ENCODE results near the gene ANXA10. TPM values are rescaled to one million over a fixed set of nuclear protein-coding genes. Genes with fewer than 3 reads are reported as not detected.

The ANXA10 gene
- total and polyA plus RNA-seq, 2 experiments from 2014 or later = not detected

DNA sequence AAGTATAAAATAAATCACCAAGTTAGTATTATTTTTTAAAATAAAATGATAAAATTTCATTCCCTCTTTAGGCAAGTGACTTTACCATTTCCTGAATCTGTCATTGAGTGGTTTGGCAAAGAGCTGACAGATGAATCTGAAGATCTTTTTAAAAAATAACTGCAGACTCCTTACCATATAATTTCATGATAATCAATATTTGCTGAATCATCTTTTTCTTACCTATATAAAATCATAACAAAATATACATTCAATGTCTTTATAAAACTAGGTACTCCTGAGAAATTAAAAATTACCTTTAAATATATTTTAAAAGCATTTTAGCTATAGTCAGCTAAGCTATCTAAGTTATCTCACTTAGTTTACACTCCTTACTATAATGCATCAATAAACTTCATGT lies 17.2 kb downstream of the ANXA10 start:
- no peaks in the 10 kb centered on the region for H3K36me3 Mint-ChIP-seq (ENCODE audit: low read depth)
- H4K20me1 ChIP-seq (replicated peaks; ENCODE audit: insufficient read depth) = no peaks in the 10 kb centered on the region
- no peak overlapping the region for H3K4me3 Mint-ChIP-seq
- peaks cover 2% of the 10 kb centered on the region; the same call in 1 of the 3 replicates for H3K9me3 Mint-ChIP-seq
- no peak overlapping the region for H3K27ac ChIP-seq (ENCODE audit: low read depth)
- H3K4me3 ChIP-seq = no peak overlapping the region
- no peaks in the 10 kb centered on the region for H3K36me3 ChIP-seq (ENCODE audit: insufficient read depth)
- no peaks in the 10 kb centered on the region for H3K79me2 ChIP-seq (replicated peaks; ENCODE audit: insufficient read depth)
- no peak overlapping the region for H2AFZ ChIP-seq
- H3K4me2 ChIP-seq = no peak overlapping the region
- H3K27me3 Mint-ChIP-seq (ENCODE audit: insufficient read depth, low read depth, poor library complexity) = no peaks in the 10 kb centered on the region
- no peaks in the 10 kb centered on the region for H3K4me1 Mint-ChIP-seq
- no peaks in the 10 kb centered on the region for H3K27me3 ChIP-seq (ENCODE audit: insufficient read depth)
- no peaks in the 10 kb centered on the region for H3K4me1 ChIP-seq (ENCODE audit: insufficient read depth)
- no peaks in the 10 kb centered on the region for H3F3A ChIP-seq (replicated peaks; ENCODE audit: low read depth)
- no peak for TF ChIP-seq CREB1 (CRISPR knock-in tag; IDR thresholded peaks at IDR 0.05; ENCODE audit: low read depth)
- TF ChIP-seq, protein P1, sequence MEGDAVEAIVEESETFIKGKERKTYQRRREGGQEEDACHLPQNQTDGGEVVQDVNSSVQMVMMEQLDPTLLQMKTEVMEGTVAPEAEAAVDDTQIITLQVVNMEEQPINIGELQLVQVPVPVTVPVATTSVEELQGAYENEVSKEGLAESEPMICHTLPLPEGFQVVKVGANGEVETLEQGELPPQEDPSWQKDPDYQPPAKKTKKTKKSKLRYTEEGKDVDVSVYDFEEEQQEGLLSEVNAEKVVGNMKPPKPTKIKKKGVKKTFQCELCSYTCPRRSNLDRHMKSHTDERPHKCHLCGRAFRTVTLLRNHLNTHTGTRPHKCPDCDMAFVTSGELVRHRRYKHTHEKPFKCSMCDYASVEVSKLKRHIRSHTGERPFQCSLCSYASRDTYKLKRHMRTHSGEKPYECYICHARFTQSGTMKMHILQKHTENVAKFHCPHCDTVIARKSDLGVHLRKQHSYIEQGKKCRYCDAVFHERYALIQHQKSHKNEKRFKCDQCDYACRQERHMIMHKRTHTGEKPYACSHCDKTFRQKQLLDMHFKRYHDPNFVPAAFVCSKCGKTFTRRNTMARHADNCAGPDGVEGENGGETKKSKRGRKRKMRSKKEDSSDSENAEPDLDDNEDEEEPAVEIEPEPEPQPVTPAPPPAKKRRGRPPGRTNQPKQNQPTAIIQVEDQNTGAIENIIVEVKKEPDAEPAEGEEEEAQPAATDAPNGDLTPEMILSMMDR (conservative IDR thresholded peaks at IDR 0.05; ENCODE audit: low read depth in 2 of 2) = no peak
- no peak for TF ChIP-seq EZH2phosphoT487 (IDR thresholded peaks at IDR 0.05; ENCODE audit: unreplicated experiment)
- TF ChIP-seq, protein P2, sequence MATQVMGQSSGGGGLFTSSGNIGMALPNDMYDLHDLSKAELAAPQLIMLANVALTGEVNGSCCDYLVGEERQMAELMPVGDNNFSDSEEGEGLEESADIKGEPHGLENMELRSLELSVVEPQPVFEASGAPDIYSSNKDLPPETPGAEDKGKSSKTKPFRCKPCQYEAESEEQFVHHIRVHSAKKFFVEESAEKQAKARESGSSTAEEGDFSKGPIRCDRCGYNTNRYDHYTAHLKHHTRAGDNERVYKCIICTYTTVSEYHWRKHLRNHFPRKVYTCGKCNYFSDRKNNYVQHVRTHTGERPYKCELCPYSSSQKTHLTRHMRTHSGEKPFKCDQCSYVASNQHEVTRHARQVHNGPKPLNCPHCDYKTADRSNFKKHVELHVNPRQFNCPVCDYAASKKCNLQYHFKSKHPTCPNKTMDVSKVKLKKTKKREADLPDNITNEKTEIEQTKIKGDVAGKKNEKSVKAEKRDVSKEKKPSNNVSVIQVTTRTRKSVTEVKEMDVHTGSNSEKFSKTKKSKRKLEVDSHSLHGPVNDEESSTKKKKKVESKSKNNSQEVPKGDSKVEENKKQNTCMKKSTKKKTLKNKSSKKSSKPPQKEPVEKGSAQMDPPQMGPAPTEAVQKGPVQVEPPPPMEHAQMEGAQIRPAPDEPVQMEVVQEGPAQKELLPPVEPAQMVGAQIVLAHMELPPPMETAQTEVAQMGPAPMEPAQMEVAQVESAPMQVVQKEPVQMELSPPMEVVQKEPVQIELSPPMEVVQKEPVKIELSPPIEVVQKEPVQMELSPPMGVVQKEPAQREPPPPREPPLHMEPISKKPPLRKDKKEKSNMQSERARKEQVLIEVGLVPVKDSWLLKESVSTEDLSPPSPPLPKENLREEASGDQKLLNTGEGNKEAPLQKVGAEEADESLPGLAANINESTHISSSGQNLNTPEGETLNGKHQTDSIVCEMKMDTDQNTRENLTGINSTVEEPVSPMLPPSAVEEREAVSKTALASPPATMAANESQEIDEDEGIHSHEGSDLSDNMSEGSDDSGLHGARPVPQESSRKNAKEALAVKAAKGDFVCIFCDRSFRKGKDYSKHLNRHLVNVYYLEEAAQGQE (IDR thresholded peaks at IDR 0.05; ENCODE audit: unreplicated experiment) = no peak
- TF ChIP-seq JUNB (IDR thresholded peaks at IDR 0.05; ENCODE audit: unreplicated experiment) = no peak
- TF ChIP-seq ZNF114 (CRISPR knock-in tag; IDR thresholded peaks at IDR 0.05) = no peak
- no peak for TF ChIP-seq POLR2AphosphoS5 (IDR thresholded peaks at IDR 0.05; ENCODE audit: low read depth)
- TF ChIP-seq, protein P3, sequence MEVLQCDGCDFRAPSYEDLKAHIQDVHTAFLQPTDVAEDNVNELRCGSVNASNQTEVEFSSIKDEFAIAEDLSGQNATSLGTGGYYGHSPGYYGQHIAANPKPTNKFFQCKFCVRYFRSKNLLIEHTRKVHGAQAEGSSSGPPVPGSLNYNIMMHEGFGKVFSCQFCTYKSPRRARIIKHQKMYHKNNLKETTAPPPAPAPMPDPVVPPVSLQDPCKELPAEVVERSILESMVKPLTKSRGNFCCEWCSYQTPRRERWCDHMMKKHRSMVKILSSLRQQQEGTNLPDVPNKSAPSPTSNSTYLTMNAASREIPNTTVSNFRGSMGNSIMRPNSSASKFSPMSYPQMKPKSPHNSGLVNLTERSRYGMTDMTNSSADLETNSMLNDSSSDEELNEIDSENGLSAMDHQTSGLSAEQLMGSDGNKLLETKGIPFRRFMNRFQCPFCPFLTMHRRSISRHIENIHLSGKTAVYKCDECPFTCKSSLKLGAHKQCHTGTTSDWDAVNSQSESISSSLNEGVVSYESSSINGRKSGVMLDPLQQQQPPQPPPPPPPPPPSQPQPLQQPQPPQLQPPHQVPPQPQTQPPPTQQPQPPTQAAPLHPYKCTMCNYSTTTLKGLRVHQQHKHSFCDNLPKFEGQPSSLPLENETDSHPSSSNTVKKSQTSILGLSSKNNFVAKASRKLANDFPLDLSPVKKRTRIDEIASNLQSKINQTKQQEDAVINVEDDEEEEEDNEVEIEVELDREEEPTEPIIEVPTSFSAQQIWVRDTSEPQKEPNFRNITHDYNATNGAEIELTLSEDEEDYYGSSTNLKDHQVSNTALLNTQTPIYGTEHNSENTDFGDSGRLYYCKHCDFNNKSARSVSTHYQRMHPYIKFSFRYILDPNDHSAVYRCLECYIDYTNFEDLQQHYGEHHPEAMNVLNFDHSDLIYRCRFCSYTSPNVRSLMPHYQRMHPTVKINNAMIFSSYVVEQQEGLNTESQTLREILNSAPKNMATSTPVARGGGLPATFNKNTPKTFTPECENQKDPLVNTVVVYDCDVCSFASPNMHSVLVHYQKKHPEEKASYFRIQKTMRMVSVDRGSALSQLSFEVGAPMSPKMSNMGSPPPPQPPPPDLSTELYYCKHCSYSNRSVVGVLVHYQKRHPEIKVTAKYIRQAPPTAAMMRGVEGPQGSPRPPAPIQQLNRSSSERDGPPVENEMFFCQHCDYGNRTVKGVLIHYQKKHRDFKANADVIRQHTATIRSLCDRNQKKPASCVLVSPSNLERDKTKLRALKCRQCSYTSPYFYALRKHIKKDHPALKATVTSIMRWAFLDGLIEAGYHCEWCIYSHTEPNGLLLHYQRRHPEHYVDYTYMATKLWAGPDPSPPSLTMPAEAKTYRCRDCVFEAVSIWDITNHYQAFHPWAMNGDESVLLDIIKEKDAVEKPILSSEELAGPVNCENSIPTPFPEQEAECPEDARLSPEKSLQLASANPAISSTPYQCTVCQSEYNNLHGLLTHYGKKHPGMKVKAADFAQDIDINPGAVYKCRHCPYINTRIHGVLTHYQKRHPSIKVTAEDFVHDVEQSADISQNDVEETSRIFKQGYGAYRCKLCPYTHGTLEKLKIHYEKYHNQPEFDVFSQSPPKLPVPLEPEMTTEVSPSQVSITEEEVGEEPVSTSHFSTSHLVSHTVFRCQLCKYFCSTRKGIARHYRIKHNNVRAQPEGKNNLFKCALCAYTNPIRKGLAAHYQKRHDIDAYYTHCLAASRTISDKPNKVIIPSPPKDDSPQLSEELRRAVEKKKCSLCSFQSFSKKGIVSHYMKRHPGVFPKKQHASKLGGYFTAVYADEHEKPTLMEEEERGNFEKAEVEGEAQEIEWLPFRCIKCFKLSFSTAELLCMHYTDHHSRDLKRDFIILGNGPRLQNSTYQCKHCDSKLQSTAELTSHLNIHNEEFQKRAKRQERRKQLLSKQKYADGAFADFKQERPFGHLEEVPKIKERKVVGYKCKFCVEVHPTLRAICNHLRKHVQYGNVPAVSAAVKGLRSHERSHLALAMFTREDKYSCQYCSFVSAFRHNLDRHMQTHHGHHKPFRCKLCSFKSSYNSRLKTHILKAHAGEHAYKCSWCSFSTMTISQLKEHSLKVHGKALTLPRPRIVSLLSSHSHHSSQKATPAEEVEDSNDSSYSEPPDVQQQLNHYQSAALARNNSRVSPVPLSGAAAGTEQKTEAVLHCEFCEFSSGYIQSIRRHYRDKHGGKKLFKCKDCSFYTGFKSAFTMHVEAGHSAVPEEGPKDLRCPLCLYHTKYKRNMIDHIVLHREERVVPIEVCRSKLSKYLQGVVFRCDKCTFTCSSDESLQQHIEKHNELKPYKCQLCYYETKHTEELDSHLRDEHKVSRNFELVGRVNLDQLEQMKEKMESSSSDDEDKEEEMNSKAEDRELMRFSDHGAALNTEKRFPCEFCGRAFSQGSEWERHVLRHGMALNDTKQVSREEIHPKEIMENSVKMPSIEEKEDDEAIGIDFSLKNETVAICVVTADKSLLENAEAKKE (CRISPR knock-in tag; IDR thresholded peaks at IDR 0.05) = no peak
- TF ChIP-seq EZH2 (IDR thresholded peaks at IDR 0.05; ENCODE audit: low read depth, unreplicated experiment) = no peak
- TF ChIP-seq, protein P4, sequence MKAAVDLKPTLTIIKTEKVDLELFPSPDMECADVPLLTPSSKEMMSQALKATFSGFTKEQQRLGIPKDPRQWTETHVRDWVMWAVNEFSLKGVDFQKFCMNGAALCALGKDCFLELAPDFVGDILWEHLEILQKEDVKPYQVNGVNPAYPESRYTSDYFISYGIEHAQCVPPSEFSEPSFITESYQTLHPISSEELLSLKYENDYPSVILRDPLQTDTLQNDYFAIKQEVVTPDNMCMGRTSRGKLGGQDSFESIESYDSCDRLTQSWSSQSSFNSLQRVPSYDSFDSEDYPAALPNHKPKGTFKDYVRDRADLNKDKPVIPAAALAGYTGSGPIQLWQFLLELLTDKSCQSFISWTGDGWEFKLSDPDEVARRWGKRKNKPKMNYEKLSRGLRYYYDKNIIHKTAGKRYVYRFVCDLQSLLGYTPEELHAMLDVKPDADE (IDR thresholded peaks at IDR 0.05) = no peak
- TF ChIP-seq STAT1 (IDR thresholded peaks at IDR 0.05; ENCODE audit: unreplicated experiment) = no peak
- no peak for TF ChIP-seq NANOG (IDR thresholded peaks at IDR 0.05; ENCODE audit: borderline replicate concordance)
- no peak for TF ChIP-seq ZNF331 (CRISPR knock-in tag; IDR thresholded peaks at IDR 0.05; ENCODE audit: low read depth)
- DNase-seq (ENCODE audit: low spot score) = no peak
- no peak overlapping the region for H3K27ac Mint-ChIP-seq
- H3K9me2 ChIP-seq (ENCODE audit: insufficient read depth) = no peaks in the 10 kb centered on the region
- no peak for ATAC-seq

All from GM23338 (cell line).